HG03108 (cell line): Measurements from ENCODE around the gene DEF6.
A peak's percentile ranks its signal among the peaks of the same experiment; 100 is the strongest.

Experiments used
- ATAC-seq: cut with Tn5 transposase; IDR thresholded peaks from one replicate; pipeline ENCODE4 v1.9.1; 2021; ENCODE audit warnings: moderate library complexity; ENCODE audit not compliant: unreplicated experiment

Gene DEF6

GRCh38 chr6:35297601-35298481 lies at the start of gene DEF6:
Gene DEF6 (plus strand): TSS chr6:35297818. CDS start chr6:35297857, 39 bp downstream.
- peak; percentile 73 for ATAC-seq

- no peak for ATAC-seq
These were observed 49.3 kb upstream of the DEF6 start for GRCh38 chr6:35248300-35248699.

GRCh38 chr6:35248965-35249364 lies 48.7 kb upstream of the DEF6 start:
- no peak for ATAC-seq

GRCh38 chr6:35251949-35252348 lies 45.7 kb upstream of the DEF6 start:
- ATAC-seq: no peak

- no peak for ATAC-seq
These were observed 44.4 kb upstream of the DEF6 start for GRCh38 chr6:35253249-35253648.

GRCh38 chr6:35258336-35258735 lies 39.3 kb upstream of the DEF6 start:
- ATAC-seq: no peak

- peak; percentile 7 for ATAC-seq
These were observed 38.8 kb upstream of the DEF6 start for GRCh38 chr6:35258858-35259193.

GRCh38 chr6:35259194-35259947 lies 38.2 kb upstream of the DEF6 start, which contains the start of gene ZNF76:
Gene ZNF76 (plus strand): TSS chr6:35259735. CDS start chr6:35281152, 21,417 bp downstream.
- peak; percentile 83 for ATAC-seq

- peak; percentile 16 for ATAC-seq
These were observed 37.5 kb upstream of the DEF6 start for GRCh38 chr6:35259948-35260590.

GRCh38 chr6:35260591-35261570 lies 36.7 kb upstream of the DEF6 start:
- ATAC-seq: no peak

- no peak for ATAC-seq
These were observed 35.0 kb upstream of the DEF6 start for GRCh38 chr6:35262596-35262995.

- ATAC-seq: no peak
These were observed 32.9 kb upstream of the DEF6 start for GRCh38 chr6:35264550-35265274.

GRCh38 chr6:35265523-35265922 lies 32.1 kb upstream of the DEF6 start:
- ATAC-seq: no peak

- ATAC-seq: no peak
These were observed 30.2 kb upstream of the DEF6 start for GRCh38 chr6:35267446-35267845.

GRCh38 chr6:35267897-35268296 lies 29.7 kb upstream of the DEF6 start:
- ATAC-seq: no peak

- no peak for ATAC-seq
These were observed 25.6 kb upstream of the DEF6 start for GRCh38 chr6:35272005-35272404.

GRCh38 chr6:35273822-35274559 lies 23.6 kb upstream of the DEF6 start:
- ATAC-seq: no peak

- no peak for ATAC-seq
These were observed 21.8 kb upstream of the DEF6 start for GRCh38 chr6:35275744-35276260.

- no peak for ATAC-seq
These were observed 18.9 kb upstream of the DEF6 start for GRCh38 chr6:35278708-35279107.
